ENCODE data around the gene ASB18.

- TF ChIP-seq CTCF (conservative IDR thresholded peaks at IDR 0.05; ENCODE audit: low read length) = no peak
- TF ChIP-seq EZH2phosphoT487 (IDR thresholded peaks at IDR 0.05; ENCODE audit: borderline replicate concordance) = no peak
Measured at GRCh38 chr2:236256366-236256985, 7.7 kb downstream of the ASB18 start.

Measured in Loucy (cell line).